ENCODE results near the gene ECT2L.

The ECT2L gene, protein sequence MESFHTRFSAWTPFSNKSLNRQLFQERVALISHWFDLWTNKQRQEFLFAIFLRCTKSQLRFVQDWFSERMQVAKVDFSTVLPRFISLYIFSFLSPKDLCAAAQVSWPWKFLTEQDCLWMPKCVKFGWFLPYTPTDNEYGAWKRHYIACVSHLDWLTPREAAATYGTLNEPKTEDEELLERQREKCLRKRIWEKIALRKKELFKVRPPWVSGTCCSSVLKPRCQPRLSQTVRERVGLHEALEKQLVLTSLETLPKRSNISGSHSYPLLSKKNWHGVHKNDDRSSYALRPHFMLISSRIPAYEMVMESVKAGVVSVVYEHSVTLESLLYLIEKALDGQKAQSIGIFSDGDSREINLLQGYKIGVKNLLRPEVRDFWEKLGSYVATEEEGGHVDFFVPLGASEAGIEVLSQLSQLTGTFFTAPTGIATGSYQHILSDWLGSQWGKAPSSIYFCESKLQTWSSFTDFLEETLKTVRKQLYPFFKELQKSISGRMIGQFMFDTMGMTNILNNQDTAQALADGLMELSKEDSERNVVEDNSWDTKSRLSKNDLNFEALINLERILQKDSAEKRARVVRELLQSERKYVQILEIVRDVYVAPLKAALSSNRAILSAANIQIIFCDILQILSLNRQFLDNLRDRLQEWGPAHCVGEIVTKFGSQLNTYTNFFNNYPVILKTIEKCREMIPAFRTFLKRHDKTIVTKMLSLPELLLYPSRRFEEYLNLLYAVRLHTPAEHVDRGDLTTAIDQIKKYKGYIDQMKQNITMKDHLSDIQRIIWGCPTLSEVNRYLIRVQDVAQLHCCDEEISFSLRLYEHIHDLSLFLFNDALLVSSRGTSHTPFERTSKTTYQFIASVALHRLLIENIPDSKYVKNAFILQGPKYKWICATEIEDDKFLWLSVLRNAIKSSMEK

DNA sequence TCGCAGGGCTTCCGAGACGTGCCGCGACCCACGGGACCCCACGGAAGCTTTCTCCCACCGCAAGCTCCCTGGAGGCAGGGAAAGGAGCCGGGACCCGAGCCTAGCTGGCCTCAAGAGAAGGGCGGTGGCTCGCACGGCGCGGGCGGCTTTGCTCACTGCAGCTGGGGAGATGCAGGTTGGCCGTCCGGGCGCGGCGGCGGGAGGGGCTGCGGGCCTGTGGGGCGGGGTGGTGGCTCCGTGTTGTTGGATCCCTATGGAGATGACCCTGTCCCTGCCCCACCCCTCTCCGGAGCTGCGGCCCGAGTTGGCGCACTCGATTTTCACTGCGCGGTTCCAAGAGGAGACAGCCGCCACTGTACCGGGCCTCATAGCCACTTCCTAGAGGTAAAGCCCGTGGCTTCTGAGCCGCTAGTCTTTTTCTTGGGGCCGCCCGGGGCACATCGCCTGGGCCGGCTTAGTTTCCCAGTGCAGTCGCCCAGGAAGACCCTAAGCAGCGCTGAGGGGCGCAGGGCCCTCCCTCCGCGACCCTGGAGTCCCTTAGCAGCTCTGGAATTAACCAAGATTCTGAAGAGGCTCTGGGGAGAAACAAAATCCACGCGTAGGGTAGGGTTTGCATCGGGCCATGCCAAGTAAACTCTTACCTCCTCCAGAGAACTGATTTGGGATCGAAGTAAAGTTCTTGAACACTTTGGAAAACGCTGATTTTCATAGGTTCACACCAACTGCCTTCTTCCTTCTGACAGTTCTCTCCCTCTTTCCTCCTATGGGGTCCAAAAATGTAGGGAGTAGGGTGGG, at the start of gene ECT2L:
TSS of gene ECT2L (plus strand) at position 279 of the 795 bp plus-strand sequence. CDS start 17,188 bp downstream, outside the sequence.
- no peak for DNase-seq (ENCODE audit: low read depth in 2 of 2, low spot score in 1 of 2)

DNA sequence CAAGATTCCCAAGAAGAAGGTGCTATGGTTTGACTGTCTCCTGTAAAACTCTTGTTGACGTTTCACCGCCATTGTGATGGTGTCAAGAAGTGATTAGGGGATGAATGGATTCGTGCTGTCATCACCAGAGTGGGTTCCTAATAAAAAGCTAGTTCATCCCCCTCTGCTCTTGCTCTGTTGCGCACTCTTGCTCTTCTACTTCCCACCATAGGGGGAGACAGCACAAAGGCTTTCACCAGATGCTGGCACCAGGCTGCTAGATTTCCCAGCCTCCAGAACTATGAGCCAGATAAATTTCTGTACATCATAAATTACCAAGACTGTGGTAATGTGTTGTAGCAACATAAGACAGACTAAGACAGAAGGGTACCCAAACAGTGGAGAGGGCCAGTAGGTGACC, 43.9 kb upstream of the ECT2L start:
- DNase-seq (ENCODE audit: low read depth in 2 of 2, low spot score in 1 of 2), result no peak

DNA sequence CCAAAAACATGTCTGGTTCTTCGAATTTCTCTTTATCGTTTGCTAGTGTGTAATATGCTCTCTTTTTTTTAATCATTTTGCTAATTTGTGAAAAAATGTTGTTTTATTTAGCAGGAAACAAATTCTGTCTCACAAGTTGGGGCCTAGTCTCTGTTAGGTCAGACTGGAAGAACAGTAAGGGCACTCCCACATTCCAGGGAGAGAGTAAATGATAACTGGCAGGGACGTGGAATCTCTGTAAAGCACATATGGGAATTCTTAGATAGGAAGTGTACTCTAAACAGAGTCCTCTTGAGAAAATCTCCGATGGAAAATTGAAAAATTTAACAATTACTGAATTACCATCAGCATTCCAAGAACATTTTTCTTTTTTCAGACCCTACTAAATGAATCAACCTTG, 38.8 kb upstream of the ECT2L start:
- no peak for DNase-seq (ENCODE audit: low read depth in 2 of 2, low spot score in 1 of 2)

DNA sequence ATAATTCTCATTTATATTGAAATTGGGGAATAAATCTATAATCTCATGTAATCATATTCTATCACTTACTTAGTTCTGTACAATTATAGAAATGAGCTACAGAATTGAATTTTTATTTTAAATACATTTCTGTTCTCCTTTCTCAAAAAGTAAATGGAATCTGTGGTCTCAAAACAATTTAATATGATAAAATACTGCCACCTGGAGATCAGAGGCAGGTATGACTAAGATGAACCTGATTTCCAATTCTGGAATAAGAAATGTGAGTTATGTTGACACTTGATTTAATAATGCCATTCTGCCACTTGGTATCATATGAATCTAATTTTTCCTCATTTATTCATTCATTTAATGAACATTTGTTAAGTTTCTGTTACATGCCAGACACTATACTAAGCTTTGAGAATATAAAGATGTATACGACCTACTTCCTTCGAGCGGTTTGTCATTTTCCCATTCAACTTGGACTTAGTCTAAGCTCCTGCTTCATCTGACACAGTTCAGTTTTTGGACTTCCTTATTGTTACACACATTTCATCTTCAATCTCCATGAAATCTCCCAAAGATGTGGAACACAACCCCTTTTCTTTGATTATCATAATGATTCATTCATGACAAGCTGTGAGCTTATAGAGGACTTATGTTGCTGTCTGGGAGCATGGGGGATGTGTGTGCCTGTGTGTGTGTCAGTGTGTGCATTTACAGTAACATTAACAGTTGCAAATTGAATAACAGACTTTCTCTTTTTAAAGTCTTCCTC, 29.8 kb upstream of the ECT2L start:
- no peak for DNase-seq (ENCODE audit: low read depth in 2 of 2, low spot score in 1 of 2)

DNA sequence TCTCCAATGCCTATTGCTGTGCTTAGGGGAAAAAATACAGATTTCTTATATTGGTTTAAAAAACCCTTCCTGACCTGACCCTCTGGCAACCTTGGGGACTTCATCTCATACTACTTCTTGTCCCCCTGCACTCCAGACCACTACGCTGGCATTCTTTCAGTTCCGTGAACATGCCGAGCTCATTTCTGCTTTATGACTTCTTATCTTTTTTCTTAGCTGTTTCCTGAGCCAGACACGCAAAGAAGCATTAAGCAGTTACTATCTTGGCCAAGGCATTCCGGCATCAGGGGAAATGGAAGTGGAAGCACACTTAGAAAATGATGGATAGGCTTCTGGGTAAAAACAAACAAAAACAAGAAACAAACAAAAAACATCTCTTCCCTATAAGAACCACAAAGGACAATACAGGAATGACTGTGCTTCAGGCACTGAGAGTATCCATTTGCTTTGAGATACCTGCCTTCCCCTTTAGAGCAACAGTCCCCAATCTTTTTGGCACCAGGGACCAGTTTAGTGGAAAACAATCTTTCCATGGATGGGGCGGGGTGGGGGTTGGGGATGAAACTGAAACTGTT, 26.7 kb upstream of the ECT2L start:
- no peak for DNase-seq (ENCODE audit: low read depth in 2 of 2, low spot score in 1 of 2)

DNA sequence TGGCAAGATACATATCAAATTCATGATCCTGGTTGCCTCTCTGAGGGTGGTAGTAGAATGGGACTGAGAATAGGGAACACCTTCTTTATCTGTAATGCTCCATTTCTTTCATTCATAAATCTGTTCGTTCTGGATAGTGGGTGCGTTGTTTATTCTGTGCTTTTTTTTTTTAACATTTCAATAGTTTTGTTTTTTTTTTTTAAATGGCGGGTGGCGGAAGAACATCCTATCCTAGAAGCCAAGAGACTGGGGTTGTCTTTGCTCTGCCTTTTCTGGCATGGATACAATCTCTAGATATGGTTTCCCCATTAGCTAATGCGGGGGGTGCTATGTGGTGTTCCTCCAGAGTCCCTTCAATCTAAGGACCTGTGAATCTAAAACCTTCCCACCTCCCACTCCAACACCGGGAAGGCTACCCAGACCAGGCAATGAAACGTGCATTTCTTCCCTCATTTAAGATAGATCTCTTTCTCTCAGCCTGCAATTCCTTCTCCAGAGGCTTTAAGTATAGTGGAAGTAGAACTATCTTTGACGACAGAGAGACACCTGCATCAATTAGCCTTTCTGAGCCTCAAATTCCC, 23.2 kb upstream of the ECT2L start:
- DNase-seq (ENCODE audit: low read depth in 2 of 2, low spot score in 1 of 2), result no peak

DNA sequence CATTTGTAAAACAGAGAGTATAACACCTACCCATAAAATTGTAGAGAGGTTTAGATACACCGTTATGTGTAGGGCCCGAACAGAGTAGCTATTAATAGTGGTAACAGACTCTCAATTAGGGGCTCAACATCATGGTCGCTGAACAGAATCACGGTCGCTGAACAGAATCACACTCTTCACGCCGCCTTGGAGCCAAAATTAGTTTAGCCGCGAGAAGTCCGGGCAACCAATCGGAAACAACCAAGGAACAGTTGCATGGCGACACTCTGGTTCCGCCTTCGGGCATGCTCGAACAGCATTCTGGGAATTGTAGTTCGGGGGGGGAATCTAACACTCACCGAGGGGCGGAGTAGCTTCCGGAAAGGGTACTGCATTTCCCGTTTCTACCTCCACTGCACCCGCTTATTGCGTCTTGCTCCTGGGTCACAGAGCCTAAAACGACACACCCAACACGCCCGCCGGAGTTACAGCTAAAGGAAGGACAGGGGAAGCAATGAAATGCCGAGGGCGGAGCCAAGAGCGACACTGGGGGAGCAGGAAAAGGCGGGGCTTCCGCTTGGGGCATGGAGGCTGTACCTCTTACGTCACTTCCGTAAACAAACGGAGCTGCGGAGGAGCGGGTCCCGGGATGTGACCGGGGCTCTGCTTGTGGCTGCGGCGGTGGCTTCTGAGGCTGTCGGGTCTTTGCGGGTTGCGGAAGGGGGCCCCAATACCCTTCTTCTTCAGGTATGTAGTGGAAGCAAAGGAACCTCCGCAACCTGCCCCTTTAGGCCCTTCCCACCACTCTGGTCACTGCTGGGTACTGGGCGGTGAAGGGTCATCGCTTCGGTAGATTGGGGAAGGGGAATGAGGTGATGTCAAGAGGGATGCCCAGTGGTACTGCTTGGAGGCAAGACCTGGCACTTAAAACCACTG, 22.5 kb upstream of the ECT2L start, which contains the start of gene CCDC28A:
TSS of gene CCDC28A (plus strand) at position 593 of the 915 bp plus-strand sequence. CDS start 2,352 bp downstream, outside the sequence.
- DNase-seq (ENCODE audit: low read depth in 2 of 2, low spot score in 1 of 2), result peak; percentile 78 to 82

DNA sequence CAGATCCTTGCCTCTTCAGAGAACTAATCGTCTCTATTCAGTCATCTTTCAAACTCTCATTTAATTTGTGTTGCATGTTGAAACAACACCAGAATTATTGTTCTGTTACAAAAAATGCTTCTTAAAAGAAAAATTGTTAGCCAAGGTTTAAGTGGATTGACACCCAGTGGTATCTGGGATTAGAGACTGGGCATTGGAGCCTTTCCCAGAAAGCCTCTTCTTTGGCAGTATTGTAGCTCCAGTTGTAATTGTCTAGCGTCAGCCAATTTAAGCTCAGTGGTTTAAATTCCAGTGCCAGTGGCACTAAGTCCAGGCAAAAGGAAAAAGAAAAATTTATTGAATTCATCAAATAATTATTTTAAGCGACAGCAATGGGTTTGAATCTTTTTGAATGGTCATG, 21.5 kb upstream of the ECT2L start:
- no peak for DNase-seq (ENCODE audit: low read depth in 2 of 2, low spot score in 1 of 2)

DNA sequence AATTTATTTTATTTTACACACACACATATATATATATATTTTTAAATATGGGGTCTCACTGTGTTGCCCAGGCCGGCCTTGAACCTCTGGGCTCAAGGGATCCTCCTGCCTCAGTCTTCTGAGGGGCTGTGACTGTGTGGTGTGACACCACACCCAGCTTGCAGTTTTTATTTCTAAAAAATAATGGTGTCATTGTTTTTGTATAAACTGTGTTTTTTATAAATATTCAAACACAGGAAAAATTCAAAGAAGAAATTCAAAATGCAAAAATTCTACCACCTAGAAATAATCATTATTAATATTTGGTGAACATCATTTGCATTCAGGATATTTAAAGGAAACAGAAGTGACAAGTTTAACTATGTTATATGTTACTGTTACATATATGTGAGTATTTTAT, 19.2 kb upstream of the ECT2L start:
- DNase-seq (ENCODE audit: low read depth in 2 of 2, low spot score in 1 of 2), result no peak

DNA sequence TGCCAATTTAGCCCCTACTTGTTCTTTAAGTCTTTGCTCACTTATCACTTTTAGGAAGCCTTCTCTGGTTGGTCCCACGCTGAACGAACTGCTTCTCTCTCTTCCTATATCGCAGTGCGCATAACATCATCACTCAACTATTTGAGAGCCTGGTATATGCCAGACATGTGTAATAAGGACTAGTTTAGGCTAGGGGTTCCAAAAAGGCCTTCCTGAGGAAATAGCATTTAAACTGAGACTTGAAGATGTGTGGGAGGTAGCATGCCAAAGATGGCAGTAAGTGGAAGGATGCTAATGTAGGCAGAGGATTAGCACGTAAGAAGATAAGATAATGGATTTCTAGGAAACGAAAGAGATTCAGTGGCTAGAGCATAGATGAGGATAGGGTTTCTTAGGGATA, 17.6 kb upstream of the ECT2L start:
- DNase-seq (ENCODE audit: low read depth in 2 of 2, low spot score in 1 of 2), result no peak

DNA sequence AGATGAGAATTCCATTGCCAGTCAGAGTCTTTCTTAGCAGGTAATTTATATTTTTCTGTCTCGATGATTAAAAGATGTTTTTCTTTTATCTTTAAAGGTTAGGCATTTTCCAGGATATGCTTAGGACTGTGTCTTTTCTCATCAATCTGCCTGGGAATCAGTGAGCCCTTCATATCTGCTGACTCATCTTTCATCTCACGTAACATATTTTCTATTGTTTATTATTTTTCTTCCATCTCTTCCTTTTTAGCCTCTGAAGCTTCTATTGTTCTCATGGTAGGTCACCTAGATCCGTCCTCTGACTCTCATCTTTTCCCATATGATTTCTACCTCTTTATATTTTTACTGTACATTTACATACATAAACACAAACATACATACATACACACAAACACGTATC, 13.6 kb upstream of the ECT2L start:
- no peak for DNase-seq (ENCODE audit: low read depth in 2 of 2, low spot score in 1 of 2)

DNA sequence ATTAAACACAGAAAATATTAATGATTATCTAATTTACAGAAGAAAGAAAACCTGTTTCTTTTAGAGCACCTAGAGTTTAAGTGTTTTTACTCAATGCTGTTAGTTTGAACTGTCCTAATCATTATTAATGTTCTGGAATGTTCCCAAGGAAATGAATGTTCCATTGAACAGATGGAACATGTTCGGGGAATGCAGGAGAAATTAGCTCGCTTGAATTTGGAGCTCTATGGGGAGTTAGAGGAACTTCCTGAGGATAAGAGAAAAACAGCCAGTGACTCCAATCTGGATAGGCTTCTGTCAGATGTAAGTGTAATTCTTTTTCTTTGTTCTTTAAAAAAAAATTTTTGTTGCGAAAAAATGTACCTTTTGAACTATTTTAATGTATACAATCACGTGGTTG, 10.8 kb upstream of the ECT2L start:
- no peak for DNase-seq (ENCODE audit: low read depth in 2 of 2, low spot score in 1 of 2)

DNA sequence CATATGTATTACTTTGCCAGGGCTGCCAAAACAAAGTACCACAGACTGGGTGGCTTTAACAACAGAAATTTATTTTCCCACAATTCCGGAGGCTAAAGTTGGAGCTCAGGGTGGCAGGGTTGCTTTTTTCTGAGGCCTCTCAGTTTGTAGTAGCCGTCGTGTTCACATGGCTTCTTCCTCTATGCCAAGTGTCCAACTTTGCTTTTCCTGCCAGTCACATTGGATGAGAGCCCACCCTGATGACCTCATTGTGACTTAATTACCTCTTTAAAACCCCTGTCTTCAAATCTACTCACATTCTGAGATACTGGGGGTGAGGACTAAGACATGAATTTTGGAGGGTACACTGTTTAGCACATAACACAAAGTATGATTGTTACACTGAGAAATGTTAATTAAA, 9.9 kb upstream of the ECT2L start:
- DNase-seq (ENCODE audit: low read depth in 2 of 2, low spot score in 1 of 2), result no peak

DNA sequence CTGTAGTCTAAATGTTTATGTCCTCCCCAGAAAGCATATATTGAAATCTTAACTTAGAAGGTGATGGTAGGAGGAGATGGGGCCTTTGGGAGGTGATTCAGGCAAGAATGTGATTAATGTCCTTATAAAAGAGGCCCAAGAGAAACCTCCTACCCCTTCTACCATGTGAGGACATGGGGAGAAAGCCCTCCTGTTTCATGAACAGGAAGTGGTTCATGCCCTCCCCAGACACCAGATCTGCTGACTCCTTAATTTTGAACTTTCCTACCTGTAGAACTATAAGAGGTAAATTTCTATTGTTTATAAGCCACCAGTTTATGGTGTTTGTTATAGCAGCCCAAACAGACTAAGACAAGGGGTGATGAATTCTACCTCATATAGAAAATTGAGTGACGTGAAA, 8.7 kb upstream of the ECT2L start:
- DNase-seq (ENCODE audit: low read depth in 2 of 2, low spot score in 1 of 2), result no peak

DNA sequence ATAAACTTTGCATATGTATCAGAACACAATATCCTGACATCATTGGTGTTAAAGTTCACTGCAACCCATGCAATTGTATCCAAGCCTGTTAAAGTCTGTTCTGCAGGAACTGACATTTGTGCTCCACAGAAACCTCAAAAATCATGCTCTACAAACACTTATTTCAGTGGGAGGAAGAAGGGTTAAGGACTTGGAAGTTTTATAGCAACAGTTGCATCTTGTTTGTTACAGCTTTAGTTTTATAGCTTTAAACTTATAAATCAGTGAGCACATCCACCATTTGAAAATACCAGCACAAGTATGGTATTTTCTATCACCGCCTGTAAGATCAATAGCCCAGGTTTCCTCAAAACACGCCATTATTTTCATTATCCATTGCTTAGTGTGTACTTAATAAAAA, 884 bp downstream of the ECT2L start:
- no peak for DNase-seq (ENCODE audit: low read depth in 2 of 2, low spot score in 1 of 2)

DNA sequence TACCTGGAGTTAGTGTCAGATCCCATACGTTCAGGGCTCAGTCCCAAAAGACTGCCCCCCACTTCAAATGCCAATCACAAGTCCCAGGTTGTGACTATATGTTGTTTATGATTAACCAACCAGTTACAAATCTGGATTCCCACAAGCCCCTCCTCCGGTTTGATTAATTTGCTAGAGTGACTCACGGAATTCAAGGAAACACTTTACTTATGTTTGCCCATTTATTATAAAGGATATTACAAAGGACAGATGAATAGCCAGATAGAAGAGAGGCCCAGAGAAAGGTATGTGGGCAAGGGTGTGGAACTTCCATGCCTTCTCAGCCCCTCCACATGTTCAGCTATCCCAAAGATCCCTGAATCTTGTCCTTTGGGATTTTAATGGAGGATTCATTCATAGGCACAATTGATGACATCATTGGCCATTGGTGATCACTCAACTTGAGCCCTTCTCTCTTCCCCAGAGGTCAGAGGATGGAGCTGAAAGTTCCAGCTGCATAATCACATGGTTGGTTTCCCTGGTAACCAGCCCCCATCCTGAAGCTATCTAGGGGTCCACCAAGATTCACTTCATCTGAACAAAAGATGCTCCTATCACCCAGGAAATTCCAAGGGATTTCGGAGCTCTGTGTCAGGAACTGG, 2.0 kb downstream of the ECT2L start:
- DNase-seq (ENCODE audit: low read depth in 2 of 2, low spot score in 1 of 2), result no peak

DNA sequence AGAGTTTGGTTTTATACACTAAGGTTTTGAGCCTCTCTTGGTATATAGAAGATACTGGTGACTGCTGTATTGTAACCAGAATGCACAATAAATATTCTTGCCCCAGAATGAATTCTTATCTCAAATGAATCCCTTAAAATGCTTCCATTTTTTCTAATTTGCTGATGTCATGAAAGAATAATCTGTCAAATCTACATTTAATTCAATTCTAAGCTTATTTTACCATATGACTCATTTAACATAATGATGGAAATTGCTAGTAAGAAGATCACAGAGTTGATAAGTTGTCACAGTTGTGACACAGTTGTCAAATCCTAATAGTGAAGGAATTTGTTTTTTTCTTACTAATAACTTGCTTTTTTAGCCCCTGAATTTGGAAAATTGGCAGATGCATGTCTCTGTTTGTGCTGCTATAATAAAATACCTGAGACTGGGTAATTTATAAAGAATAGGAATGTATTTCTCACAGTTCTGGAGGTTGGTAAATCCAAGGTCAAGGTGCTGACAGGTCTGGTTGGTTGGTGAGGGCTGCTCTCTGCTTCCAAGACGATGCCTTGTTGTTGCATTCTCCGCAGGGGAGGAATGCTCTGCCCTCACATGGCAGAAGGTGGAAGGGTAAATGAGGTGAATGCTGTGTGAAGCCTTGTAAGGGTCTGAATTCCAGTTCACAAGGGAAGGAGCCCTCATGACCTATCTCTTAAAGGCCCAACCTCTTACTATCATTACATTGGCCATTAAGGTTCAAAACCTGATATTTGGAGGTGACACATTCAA, 4.7 kb downstream of the ECT2L start:
- no peak for DNase-seq (ENCODE audit: low read depth in 2 of 2, low spot score in 1 of 2)

DNA sequence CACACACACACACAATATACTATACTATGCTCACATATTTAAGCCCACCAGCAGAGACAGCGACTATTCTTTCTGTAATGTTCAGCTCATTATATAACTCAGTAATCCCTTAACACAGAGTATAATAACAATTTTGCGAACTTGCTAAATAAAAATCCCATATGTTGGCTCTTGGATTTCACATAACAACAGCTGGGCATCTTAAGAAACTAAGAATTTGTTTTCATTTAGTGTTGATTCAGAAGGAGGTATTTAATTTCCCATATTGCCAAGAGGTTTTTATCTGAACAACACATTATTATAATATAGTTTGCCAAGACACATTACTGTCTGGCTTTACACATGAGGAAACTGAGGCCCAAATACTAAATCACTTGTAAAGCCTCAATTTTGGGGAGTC, 7.4 kb downstream of the ECT2L start:
- no peak for DNase-seq (ENCODE audit: low read depth in 2 of 2, low spot score in 1 of 2)
